Nephron (organoid): Measurements from ENCODE around the gene CEP57L1.
"Not testable (repeated sequence)": the region's sequence is repeated elsewhere in the genome, so short reads cannot be mapped to it uniquely, and the experiment has no call there.

Source experiments
- H3K27ac Mint-ChIP-seq, 3 experiments: 2 replicates each; pipeline ENCODE4 v1.8.0; 2020; ENCODE audit warnings: mixed read lengths in 3 of 3, mild to moderate bottlenecking in 2 of 3, moderate library complexity in 1 of 3
- H3K27me3 Mint-ChIP-seq: 2 replicates; pipeline ENCODE4 v1.8.0; 2021; ENCODE audit warnings: low read depth, mild to moderate bottlenecking, moderate library complexity, mixed read lengths
- H3K36me3 Mint-ChIP-seq: 2 replicates; pipeline ENCODE4 v1.8.0; 2020; ENCODE audit warnings: low read depth, mixed read lengths
- H3K4me1 Mint-ChIP-seq: 2 replicates; pipeline ENCODE4 v1.8.0; 2020; ENCODE audit warnings: mixed read lengths
- H3K4me3 Mint-ChIP-seq, 3 experiments: 2 replicates each; pipeline ENCODE4 v1.8.0; 2020; ENCODE audit warnings: mild to moderate bottlenecking in 3 of 3, mixed read lengths in 3 of 3, moderate library complexity in 2 of 3
- H3K9me3 Mint-ChIP-seq: 2 replicates; pipeline ENCODE4 v1.8.0; 2020; ENCODE audit warnings: mixed read lengths
- CTCF ChIP-seq, 3 experiments: fragments of 200-600 bp; sonication (generic); IDR thresholded peaks; one replicate each; pipeline ENCODE4 v1.5.0; 2021; ENCODE audit warnings: antibody characterized with exemption in 3 of 3; ENCODE audit not compliant: unreplicated experiment in 3 of 3

The CEP57L1 gene

DNA sequence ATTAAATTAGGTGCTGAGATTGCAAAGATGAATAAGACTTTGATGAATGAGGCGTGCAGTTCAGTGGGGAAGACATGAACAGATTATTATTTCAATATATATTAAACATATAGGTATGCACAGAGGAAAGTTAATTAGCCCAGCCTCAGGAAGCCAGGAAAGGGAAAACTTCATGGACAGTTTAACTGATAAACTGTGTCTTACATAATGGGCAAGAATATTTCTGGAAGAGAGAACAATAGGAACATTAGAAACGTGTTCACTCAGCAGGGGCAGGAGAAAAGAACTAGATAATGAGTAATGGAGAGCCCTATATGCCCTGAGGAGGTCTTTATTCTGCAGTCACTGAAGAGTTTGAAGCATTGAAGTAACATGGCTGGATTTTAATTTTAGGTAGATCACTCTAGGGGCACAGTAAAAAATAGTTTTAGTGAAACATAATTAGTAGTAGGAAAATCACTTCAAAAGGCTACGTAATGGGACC lies 23.6 kb downstream of the CEP57L1 start:
- peaks cover 51% of the 10 kb centered on the region for H3K4me1 Mint-ChIP-seq
- no peaks in the 10 kb centered on the region for H3K27me3 Mint-ChIP-seq
- no peak for TF ChIP-seq CTCF (IDR thresholded peaks at IDR 0.05; ENCODE audit: unreplicated experiment in 3 of 3)
- H3K36me3 Mint-ChIP-seq: no peaks in the 10 kb centered on the region
- H3K4me3 Mint-ChIP-seq: no peak overlapping the region
- peak overlapping the region; percentile 32 to 90 (median 59) for H3K27ac Mint-ChIP-seq
- H3K9me3 Mint-ChIP-seq: no peaks in the 10 kb centered on the region

- H3K27ac Mint-ChIP-seq: peak overlapping the region; percentile 73 to 90 (median 77)
- H3K9me3 Mint-ChIP-seq: no peaks in the 10 kb centered on the region
- no peak overlapping the region for H3K4me3 Mint-ChIP-seq
- no peak for TF ChIP-seq CTCF (IDR thresholded peaks at IDR 0.05; ENCODE audit: unreplicated experiment in 3 of 3)
- peaks cover 51% of the 10 kb centered on the region for H3K4me1 Mint-ChIP-seq
- H3K27me3 Mint-ChIP-seq: no peaks in the 10 kb centered on the region
- H3K36me3 Mint-ChIP-seq: no peaks in the 10 kb centered on the region
Observed at GRCh38 chr6:109121411-109121810, 26.1 kb downstream of the CEP57L1 start.

GRCh38 chr6:109124219-109124618 lies 28.9 kb downstream of the CEP57L1 start:
- TF ChIP-seq CTCF (IDR thresholded peaks at IDR 0.05; ENCODE audit: unreplicated experiment in 3 of 3): no peak
- H3K4me1 Mint-ChIP-seq: peaks cover 30% of the 10 kb centered on the region
- no peak overlapping the region for H3K27ac Mint-ChIP-seq
- H3K27me3 Mint-ChIP-seq: no peaks in the 10 kb centered on the region
- no peak overlapping the region for H3K4me3 Mint-ChIP-seq
- H3K9me3 Mint-ChIP-seq: no peaks in the 10 kb centered on the region
- H3K36me3 Mint-ChIP-seq: peaks cover 4% of the 10 kb centered on the region

GRCh38 chr6:109125504-109125903 lies 30.2 kb downstream of the CEP57L1 start:
- no peak overlapping the region for H3K27ac Mint-ChIP-seq
- no peak overlapping the region for H3K4me3 Mint-ChIP-seq
- peaks cover 9% of the 10 kb centered on the region for H3K36me3 Mint-ChIP-seq
- H3K9me3 Mint-ChIP-seq: no peaks in the 10 kb centered on the region
- H3K27me3 Mint-ChIP-seq: no peaks in the 10 kb centered on the region
- TF ChIP-seq CTCF (IDR thresholded peaks at IDR 0.05; ENCODE audit: unreplicated experiment in 3 of 3): no peak
- H3K4me1 Mint-ChIP-seq: peaks cover 18% of the 10 kb centered on the region

DNA sequence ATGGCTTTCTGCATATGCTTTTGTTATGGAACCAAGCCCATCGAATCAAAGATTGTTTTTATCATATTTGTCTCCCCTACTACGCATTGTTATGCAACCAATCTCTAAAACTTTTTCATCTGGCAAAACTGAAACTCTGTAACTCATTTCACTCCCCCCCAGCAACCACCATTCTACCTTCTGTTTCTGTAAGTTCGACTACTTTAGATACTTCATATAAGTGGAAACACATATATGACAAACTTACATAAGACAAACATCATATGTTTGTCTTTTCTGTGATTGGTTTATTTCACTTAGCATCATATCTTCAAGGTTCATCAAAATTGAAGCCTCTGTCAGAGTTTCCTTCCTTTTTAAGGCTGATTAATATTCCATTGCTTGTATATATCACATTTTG lies 34.8 kb downstream of the CEP57L1 start:
- Mint-ChIP-seq H3K4me1 (no peaks in the 10 kb centered on the region), H3K9me3 (peaks cover 8% of the 10 kb centered on the region), H3K27me3 (no peaks in the 10 kb centered on the region), H3K36me3 (peaks cover 31% of the 10 kb centered on the region), H3K27ac (no peak overlapping the region), H3K4me3 (no peak overlapping the region)
- TF ChIP-seq CTCF (IDR thresholded peaks at IDR 0.05; ENCODE audit: unreplicated experiment in 3 of 3): no peak

DNA sequence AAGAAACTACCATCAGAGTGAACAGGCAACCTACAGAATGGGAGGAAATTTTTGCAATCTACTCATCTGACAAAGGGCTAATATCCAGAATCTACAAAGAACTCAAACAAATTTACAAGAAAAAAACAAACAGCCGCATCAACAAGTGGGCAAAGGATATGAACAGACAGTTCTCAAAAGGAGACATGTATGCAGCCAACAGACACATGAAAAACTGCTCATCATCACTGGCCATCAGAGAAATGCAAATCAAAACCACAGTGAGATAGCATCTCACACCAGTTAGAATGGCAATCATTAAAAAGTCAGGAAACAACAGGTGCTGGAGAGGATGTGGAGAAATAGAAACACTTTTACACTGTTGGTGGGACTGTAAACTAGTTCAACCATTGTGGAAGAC lies 40.3 kb downstream of the CEP57L1 start:
- not testable (repeated sequence) for H3K27me3 Mint-ChIP-seq, H3K27ac Mint-ChIP-seq, H3K4me3 Mint-ChIP-seq, H3K4me1 Mint-ChIP-seq
- peaks cover 19% of the 10 kb centered on the region for H3K9me3 Mint-ChIP-seq
- H3K36me3 Mint-ChIP-seq: peaks cover 37% of the 10 kb centered on the region

DNA sequence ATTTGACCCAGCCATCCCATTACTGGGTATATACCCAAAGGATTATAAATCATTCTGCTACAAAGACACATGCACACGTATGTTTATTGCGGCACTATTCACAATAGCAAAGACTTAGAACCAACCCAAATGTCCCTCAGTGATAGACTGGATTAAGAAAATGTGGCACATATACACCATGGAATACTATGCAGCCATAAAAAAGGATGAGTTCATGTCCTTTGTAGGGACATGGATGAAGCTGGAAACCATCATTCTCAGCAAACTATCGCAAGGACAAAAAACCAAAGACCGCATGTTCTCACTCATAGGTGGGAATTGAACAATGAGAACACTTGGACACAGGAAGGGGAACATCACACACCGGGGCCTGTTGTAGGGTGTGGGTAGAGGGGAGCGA lies 40.7 kb downstream of the CEP57L1 start:
- H3K4me1 Mint-ChIP-seq, H3K27ac Mint-ChIP-seq, H3K27me3 Mint-ChIP-seq, H3K4me3 Mint-ChIP-seq: not testable (repeated sequence)
- peaks cover 40% of the 10 kb centered on the region for H3K36me3 Mint-ChIP-seq
- H3K9me3 Mint-ChIP-seq: peaks cover 19% of the 10 kb centered on the region

DNA sequence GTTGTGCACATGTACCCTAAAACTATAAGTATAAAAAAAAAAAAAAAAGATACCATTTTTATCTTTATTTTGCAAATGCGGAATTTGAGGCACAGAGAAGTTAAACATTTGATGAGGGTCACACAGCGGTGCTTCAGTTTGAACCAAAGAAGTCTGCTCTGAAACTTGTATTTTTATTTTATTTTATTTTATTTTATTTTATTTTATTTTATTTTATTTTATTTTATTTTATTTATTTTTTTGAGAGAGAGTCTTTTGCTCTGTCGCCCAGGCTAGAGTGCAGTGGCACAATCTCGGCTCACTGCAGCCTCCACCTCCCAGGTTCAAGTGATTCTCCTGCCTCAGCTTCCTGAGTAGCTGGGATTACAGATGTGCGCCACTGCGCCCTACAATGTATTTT lies 41.2 kb downstream of the CEP57L1 start:
- Mint-ChIP-seq H3K9me3 (peaks cover 19% of the 10 kb centered on the region), H3K36me3 (peaks cover 44% of the 10 kb centered on the region)
- H3K27ac Mint-ChIP-seq, H3K27me3 Mint-ChIP-seq, H3K4me1 Mint-ChIP-seq, H3K4me3 Mint-ChIP-seq: not testable (repeated sequence)
